ENCODE data around the gene DBH.

Gene DBH

DNA sequence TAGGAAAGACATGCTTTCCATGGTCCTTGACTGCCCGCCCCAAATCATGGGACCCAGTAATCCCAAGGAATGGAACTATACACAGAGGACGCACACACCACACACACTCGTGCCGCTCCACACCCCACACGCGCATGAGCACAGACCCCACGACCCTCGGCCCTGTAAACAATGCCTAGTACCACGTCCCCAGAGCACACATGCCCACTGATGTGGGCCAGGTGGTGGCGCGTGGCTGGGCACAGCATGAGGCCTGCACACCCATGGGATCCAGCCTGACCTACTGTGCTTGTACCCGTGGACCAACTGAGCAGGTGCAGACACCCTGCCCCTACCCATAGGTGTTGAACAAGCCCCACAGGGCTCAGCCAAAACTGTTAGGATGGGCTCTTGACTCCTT, 739 bp downstream of the DBH start:
- TF ChIP-seq, protein P1, sequence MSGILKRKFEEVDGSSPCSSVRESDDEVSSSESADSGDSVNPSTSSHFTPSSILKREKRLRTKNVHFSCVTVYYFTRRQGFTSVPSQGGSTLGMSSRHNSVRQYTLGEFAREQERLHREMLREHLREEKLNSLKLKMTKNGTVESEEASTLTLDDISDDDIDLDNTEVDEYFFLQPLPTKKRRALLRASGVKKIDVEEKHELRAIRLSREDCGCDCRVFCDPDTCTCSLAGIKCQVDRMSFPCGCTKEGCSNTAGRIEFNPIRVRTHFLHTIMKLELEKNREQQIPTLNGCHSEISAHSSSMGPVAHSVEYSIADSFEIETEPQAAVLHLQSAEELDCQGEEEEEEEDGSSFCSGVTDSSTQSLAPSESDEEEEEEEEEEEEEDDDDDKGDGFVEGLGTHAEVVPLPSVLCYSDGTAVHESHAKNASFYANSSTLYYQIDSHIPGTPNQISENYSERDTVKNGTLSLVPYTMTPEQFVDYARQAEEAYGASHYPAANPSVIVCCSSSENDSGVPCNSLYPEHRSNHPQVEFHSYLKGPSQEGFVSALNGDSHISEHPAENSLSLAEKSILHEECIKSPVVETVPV (CRISPR knock-in tag; IDR thresholded peaks at IDR 0.05): no peak
- TF ChIP-seq ZNF565 (CRISPR knock-in tag; conservative IDR thresholded peaks at IDR 0.05; ENCODE audit: low read depth): no peak
- TF ChIP-seq TCF4 (CRISPR knock-in tag; IDR thresholded peaks at IDR 0.05; ENCODE audit: borderline replicate concordance): no peak
- TF ChIP-seq SNAI2 (CRISPR knock-in tag; IDR thresholded peaks at IDR 0.05): no peak
- no peak for TF ChIP-seq GLIS3 (CRISPR knock-in tag; IDR thresholded peaks at IDR 0.05)
- TF ChIP-seq, protein P2, sequence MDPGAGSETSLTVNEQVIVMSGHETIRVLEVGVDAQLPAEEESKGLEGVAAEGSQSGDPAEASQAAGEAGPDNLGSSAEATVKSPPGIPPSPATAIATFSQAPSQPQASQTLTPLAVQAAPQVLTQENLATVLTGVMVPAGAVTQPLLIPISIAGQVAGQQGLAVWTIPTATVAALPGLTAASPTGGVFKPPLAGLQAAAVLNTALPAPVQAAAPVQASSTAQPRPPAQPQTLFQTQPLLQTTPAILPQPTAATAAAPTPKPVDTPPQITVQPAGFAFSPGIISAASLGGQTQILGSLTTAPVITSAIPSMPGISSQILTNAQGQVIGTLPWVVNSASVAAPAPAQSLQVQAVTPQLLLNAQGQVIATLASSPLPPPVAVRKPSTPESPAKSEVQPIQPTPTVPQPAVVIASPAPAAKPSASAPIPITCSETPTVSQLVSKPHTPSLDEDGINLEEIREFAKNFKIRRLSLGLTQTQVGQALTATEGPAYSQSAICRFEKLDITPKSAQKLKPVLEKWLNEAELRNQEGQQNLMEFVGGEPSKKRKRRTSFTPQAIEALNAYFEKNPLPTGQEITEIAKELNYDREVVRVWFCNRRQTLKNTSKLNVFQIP (CRISPR knock-in tag; IDR thresholded peaks at IDR 0.05; ENCODE audit: borderline replicate concordance, low read depth): no peak
- TF ChIP-seq OSR1 (CRISPR knock-in tag; IDR thresholded peaks at IDR 0.05): no peak
- TF ChIP-seq BACH2 (CRISPR knock-in tag; IDR thresholded peaks at IDR 0.05; ENCODE audit: borderline replicate concordance): no peak
- TF ChIP-seq ZFP30 (CRISPR knock-in tag; IDR thresholded peaks at IDR 0.05): no peak
- no peak for TF ChIP-seq ZC3H10 (CRISPR knock-in tag; IDR thresholded peaks at IDR 0.05)
- TF ChIP-seq, protein P3, sequence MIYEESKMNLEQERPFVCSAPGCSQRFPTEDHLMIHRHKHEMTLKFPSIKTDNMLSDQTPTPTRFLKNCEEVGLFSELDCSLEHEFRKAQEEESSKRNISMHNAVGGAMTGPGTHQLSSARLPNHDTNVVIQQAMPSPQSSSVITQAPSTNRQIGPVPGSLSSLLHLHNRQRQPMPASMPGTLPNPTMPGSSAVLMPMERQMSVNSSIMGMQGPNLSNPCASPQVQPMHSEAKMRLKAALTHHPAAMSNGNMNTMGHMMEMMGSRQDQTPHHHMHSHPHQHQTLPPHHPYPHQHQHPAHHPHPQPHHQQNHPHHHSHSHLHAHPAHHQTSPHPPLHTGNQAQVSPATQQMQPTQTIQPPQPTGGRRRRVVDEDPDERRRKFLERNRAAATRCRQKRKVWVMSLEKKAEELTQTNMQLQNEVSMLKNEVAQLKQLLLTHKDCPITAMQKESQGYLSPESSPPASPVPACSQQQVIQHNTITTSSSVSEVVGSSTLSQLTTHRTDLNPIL (CRISPR knock-in tag; IDR thresholded peaks at IDR 0.05; ENCODE audit: low read depth): no peak
- TF ChIP-seq RARB (CRISPR knock-in tag; IDR thresholded peaks at IDR 0.05): no peak
- no peak for ATAC-seq

DNA sequence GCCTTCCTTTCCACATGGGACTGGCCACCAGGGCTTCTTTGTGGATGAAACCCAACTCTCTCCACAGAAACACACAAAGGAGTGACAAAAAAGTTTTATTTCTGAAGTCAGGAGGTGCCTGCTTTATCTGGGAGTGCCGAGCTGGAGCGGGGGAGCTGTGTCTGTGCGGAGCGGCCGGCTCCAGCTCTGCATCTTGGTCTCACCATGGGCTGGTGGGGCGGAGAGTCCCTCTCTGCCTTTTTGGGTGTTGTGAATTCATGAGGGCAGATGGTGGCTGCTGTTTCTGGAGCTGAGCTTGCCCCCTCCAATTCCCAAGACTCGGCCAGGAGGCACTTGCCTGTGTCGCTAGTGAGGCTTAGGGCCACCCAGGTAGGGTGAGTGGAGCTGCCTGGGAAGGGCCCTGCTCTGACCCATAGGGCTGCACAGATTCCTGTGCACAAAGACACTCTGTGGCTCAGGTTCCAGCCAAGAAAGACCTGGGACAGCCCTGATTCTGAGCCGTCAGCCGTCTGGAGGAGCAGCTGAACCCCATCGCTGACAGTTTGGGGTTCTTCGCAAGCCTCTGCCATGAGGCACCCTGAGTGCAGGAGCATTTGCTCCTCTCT, 1.4 kb downstream of the DBH start:
- no peak for ATAC-seq
- TF ChIP-seq ZC3H10 (CRISPR knock-in tag; IDR thresholded peaks at IDR 0.05) (no peak), SNAI2 (CRISPR knock-in tag; IDR thresholded peaks at IDR 0.05) (no peak)

DNA sequence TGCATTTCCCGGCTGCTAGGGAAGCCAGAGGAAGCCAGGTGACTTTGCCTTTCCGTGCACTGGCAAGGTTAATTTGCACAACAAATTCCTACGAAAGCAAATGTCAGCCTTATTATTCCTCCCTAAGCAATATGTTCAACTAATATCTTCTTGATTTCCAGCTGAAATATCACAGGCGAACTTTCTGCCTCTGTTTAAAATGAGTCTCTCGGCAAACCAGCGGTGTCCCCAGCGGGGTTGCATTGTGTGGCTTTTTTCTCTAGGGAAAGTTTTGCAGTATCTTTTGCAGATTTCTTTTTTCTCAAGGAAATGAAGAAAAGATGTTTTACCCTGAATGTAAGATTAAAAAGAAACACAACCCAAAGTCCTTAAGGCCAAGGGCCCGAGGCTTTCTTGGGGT, 1.9 kb downstream of the DBH start:
- ATAC-seq: no peak
- TF ChIP-seq ZNF70 (CRISPR knock-in tag; IDR thresholded peaks at IDR 0.05) (no peak), ZFP3 (CRISPR knock-in tag; IDR thresholded peaks at IDR 0.05) (no peak), SNAI2 (CRISPR knock-in tag; IDR thresholded peaks at IDR 0.05) (no peak), ISL1 (CRISPR knock-in tag; IDR thresholded peaks at IDR 0.05) (no peak), GLIS3 (CRISPR knock-in tag; IDR thresholded peaks at IDR 0.05) (no peak), TOX (CRISPR knock-in tag; IDR thresholded peaks at IDR 0.05; ENCODE audit: borderline replicate concordance) (no peak), PPARA (CRISPR knock-in tag; IDR thresholded peaks at IDR 0.05; ENCODE audit: borderline replicate concordance) (no peak), RARB (CRISPR knock-in tag; IDR thresholded peaks at IDR 0.05) (no peak), ESRRG (CRISPR knock-in tag; IDR thresholded peaks at IDR 0.05) (no peak), ZC3H10 (CRISPR knock-in tag; IDR thresholded peaks at IDR 0.05) (no peak), OSR1 (CRISPR knock-in tag; IDR thresholded peaks at IDR 0.05) (no peak), ZNF565 (CRISPR knock-in tag; conservative IDR thresholded peaks at IDR 0.05; ENCODE audit: low read depth) (no peak), CSDC2 (CRISPR knock-in tag; IDR thresholded peaks at IDR 0.05) (no peak), ZFP30 (CRISPR knock-in tag; IDR thresholded peaks at IDR 0.05) (no peak), BACH2 (CRISPR knock-in tag; IDR thresholded peaks at IDR 0.05; ENCODE audit: borderline replicate concordance) (no peak)
- TF ChIP-seq, protein P2 (CRISPR knock-in tag; IDR thresholded peaks at IDR 0.05; ENCODE audit: borderline replicate concordance, low read depth): no peak
- TF ChIP-seq, protein P3 (CRISPR knock-in tag; IDR thresholded peaks at IDR 0.05; ENCODE audit: low read depth): no peak
- TF ChIP-seq, protein P1 (CRISPR knock-in tag; IDR thresholded peaks at IDR 0.05): no peak

Measured in SK-N-SH treated with all-trans-retinoic acid at 6 μM for 48 hours (cell line).